GM18520 (cell line): ENCODE data around the gene COPRS.
"Not testable (repeated sequence)": the region's sequence is repeated elsewhere in the genome, so short reads cannot be mapped to it uniquely, and the experiment has no call there.

Source experiments
- ATAC-seq: cut with Tn5 transposase; IDR thresholded peaks from one replicate; pipeline ENCODE4 v1.9.1; 2021; ENCODE audit not compliant: unreplicated experiment

The COPRS gene

DNA sequence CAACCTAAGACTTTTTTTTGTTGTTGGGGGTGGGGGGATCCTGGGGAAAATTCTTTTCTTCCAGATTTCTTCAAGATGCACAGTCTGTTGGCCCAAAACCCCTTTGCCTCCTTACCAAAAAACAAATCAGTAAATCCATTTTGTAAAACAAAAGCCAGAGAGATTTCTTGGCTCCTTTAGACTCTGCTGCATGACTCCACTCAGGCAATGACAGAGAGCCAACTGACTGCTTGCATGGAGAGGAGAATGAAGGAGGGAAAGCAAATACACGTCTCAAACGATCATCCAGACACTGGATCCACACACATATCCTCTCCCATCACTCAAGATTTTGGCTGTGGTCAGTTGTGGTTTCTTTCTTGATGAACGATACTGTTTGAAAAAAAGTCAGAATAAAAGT, 13.8 kb downstream of the COPRS start:
- ATAC-seq, result no peak

DNA sequence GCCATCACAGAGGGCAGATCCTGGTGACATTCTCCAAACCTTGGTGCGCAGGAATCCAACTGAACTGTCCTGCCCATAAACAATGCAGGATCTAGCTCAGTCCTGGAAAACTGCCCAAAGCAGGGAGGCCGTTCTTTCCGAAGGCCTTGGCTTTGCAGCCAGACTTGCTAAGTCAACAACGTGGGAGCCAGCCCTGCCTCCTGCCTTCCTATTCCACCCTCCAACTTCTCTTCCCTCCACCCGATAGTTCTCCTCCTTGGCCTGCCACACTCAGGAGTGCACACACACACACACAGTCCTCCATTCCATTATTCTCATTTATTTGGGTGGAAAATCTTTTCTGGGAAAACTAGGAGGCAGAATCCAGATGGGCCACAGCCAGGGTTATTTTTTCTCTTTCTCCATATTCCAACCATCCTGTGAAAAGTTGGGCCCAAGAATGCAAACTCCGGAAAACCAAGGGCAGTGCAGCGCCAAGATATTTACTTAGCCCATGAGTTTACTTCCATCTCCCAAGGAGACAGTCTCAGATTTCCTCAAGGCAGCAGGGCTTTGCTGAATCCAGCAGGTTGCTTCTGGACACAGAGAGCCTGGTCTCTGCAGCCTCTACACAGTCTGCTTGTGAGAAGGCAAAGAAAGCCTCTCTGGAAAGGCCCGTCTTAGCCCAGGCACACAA, 15.8 kb downstream of the COPRS start:
- no peak for ATAC-seq

DNA sequence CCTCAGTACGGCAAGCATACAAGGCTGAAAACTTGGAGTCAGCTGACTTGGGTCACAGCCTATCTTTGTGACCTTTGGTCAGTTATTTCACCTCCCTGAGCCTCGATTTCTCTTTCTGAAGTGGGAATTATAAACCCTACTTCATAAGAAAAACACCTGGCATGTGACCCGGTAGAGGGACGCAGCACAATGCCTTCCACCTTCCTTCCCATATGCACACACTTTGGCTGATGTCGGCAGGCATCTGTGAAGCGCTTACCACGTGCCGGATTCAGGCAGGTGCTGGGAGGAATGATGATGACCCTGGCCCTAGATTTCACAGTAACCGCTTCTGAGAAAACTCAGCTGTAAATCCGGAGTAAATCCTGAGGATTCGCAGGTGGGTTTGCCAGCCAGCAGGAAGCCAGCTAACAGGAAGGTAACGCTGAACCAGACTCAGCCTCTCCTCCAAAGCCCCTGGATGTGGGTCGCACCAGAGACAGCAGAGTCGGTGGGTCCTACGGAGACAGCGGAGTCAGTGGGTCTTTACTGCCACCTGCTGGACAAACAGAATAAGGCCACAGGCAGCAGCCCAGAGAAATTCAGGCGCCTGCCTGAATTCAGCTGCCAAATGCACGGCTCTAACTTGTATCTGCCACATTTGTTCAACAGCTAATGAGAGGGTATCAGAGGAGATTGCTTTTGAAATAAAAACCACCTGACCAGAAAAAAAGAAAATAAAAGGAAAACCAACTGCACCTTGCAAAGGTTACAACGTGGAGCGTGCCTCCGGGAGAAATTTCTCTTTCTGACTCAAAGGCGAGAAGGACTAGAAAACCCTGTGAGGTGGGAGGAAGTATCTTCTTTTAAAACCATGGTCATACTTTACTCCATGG, 16.6 kb downstream of the COPRS start:
- ATAC-seq, result no peak

DNA sequence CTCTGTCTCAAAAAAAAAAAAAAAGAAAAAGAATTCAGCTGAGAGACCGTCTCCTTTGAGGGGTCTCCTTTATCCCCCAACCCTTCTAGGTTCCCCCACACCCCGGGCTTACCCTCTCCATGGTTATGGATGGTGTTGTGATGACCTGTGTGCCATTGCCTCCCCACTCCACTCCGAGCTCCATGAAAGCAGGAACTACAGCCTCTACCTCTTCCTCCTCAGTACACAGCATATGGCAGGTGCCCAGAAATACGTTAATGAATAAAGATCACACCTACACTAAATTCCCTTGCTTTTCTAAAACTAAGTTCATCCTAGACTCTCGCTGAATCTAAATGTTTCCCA, 17.2 kb downstream of the COPRS start:
- ATAC-seq, result no peak

DNA sequence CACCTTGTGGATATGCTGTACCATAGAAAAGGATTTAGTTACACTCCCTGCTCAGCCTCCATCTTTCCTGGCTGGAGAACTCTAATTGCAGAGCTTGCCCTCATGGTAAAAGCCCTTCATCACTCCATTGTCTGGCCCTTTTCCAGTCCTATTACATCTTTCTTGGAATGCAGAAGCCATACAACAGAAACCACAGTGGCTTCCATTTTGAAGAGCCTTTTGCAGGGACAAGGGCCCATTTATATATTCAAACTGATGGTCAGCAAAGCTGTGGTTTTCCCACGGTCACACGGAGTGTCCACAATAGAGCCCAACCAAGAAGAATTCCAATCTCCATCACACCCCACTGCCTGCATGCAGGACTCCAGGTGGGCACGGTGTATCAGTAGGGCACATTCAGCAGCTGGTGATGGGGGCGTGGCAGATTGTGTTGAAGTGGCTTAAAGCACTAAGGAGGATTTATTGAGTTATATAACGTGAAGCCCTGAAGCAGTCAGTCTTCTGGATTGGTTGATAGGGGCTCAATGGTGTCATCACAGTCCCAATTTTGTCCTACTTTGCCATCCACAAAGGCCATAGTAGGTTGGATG, 20.3 kb downstream of the COPRS start:
- ATAC-seq, result no peak

DNA sequence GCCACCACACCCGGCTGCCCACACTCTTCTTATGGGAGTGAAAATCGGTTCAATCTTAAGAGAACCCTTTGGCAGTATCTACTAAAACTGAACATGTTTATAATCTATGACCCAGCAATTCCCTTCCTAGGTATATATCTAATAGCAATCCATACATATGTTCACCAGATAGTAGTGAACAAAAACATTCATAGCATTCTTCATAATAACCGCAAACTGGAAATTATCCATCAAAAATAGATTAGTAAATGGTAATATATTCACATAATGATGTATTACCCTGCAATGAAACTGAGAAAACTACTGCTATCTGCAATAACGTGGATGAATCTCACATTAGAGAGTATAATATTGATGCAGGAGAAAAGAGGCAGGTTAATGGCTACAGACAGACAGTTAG, 23.1 kb downstream of the COPRS start:
- ATAC-seq, result no peak

DNA sequence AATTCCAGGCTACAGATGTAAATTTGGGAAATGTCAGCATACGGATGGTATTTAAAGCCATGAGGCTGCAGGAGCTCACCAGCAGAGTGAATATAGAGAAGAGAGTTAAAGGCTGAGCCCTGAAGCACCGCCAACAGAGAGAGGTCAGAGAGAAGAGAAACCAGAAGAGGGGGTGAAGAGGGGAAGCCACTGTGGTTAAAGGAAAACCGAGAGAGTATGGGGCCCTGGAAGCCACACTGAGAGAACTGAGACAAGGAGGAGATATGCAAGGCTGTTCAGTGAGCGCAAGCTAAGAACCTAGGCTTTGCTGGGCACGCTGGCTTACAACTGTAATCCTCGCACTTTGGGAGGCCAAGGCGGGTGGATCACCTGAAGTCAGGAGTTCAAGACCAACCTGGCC, 24.6 kb downstream of the COPRS start:
- no peak for ATAC-seq

DNA sequence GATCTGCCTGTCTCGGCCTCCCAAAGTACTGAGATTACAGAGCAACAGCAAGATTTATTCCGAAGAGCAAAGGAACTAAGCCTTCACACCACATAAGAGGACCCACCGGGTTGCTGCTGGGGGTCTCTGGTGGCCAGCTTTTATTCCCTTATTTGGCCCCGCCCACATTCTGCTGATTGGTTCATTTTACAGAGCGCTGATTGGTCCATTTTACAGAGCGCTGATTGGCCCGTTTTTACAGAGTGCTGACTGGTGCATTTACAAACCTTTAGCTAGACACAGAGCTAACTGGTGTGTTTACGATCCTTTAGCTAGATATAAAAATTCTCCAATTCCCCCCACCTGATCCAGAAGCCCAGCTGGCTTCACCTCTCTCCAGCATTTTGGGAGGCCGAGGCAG, 26.3 kb downstream of the COPRS start:
- ATAC-seq, result no peak

DNA sequence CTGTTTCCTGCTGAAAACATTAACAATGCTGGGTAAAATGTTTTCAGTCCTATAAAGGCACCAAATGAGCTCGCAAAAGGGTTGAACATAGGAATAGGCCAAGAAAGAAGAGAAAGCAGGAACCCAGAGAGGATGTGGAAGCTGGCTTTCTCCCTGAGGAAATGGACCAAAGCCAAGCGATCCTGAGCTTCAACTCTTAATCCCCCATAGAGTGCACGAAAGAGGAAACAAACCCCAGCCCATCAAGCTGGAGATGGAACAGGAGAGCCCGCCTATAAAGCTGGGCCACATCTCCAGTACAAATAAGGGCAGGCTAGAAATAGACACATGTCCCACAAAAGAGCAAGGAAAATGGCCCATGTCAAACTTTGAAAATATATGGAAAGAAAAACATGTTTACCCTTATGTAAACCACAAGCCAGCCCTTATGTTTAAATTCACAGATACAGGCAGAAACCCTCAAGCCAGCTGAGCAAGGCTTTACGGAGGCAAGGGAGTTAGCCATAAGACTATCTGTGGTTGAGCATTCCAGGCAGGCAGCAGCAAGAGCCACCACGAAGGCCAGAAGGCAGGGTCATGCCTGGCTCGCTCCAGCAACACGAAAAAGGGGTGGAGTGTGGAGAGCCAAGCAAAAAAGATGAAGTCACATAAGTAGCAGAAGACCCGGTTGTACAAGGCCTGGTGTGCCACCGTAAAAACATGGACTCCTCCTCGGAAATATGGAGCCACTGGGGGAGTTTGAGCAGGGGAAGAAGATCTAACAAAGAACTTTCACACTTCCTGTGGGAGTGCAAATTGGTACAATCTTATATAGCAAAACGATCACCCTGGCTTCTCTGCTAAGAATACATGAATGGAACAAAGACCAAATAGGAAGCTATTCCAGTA, 27.8 kb downstream of the COPRS start:
- ATAC-seq, result no peak

DNA sequence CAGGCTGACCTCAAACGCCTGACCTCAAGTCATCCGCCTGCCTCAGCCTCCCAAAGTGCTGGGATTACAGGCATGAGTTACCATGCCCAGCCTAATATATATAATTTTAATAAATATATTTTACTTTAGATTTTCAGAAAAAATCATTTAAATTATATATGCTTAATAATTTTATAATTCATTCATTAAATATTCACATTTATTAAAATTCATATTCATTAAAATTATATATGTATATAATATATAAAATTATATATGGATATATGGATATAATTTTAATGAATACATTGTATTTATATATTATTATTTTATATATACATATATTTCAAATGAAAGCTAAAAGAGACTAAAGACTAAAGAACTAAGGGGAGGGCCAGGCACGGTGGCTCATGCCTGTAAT, 29.4 kb downstream of the COPRS start:
- no peak for ATAC-seq

DNA sequence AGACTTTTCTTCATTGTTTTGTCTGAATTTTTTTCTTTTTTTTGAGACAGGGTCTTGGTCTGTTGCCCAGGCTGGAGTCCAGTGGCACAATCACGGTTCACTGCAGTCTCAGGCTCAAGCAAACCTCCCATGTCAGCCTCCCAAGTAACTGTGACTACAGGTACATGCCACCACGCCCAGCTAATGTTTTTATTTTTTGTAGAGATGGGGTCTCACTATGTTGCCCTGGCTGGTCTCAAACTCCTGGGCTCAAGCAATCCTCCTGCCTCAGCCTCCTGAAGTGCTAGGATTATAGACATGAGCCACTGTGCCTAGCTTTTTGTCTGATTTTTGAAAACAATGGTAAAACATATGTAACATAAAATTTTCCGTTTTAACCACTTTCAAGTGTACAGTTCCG, 30.1 kb downstream of the COPRS start:
- ATAC-seq, result not testable (repeated sequence)

DNA sequence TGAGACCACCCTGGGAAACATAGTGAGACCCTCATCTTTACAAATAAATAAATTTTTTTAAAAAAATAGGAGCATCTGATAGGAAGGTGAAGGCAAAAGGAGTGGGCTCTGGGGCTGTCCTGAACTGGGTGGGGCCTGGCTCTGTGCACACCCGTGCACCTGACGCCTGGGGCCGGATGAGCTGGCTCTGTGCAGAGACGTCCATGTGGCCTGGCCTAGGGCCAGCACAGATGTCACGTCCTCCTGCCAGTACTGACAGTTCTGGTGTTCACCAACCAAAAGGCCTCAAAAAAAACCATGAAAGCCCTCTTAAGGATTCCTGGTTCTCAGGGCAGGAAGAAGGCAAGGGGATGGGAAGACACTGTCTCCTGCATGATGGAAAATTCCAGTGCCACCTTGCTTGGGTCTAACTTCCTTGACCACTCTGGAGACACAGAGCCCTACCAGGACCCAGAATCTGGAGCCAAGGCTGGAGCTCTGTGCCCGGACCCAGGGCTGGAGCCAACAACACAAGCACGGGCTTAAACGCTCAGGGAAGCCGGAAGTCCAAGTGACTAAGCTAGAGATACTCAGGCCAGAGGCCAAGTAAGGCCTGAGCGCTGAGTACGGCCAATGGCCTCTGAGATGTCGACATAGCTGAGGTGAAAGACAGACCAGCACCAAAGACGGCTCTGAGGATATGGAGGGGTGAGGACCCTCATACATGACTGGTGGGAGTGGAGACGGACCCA, 32.9 kb downstream of the COPRS start:
- ATAC-seq, result no peak

DNA sequence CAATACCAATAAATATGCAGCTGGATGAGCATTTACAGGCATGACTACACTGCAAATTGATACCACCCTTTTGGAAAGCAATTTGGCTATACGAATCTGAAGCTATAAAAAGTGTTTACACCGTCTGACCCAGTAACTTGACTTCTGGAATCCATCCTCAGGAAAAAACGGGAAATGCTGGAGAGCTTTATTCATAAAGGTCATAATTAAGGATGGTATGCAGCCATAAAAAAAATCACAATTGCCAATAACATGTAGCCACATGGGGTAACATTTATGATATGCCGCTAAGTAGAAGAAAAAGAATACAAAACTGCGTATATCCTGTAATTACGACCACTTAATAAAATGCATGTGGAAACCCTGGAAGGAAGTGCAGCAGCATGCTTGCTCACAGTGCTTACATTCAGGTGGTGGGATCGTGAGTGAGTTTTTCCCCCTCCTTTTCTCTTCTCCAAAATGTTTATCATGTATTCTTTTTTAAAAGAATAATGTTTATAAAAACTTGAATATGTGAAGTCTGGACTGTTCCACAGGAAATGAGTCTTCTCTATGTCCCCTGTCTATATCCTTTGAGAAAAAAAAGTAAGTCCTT, 34.2 kb downstream of the COPRS start:
- ATAC-seq, result no peak

DNA sequence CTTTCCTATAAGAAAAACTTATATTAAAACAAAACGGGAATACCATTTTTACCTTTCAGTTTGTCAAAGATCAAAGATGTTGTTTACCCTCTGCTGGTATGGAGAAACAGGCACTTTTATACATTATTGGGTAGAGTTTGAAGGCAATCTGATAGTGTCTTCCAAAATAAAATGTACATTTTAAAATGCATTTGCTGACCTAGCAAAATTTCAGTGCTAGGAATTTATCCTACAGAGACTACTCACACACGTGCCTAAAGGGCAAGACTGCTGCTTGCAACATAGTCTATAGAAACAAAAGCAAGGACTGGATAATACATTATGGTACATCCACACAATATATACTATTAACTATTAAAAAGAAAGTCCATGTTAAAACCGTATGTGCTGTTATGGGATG, 36.0 kb downstream of the COPRS start:
- ATAC-seq, result no peak

DNA sequence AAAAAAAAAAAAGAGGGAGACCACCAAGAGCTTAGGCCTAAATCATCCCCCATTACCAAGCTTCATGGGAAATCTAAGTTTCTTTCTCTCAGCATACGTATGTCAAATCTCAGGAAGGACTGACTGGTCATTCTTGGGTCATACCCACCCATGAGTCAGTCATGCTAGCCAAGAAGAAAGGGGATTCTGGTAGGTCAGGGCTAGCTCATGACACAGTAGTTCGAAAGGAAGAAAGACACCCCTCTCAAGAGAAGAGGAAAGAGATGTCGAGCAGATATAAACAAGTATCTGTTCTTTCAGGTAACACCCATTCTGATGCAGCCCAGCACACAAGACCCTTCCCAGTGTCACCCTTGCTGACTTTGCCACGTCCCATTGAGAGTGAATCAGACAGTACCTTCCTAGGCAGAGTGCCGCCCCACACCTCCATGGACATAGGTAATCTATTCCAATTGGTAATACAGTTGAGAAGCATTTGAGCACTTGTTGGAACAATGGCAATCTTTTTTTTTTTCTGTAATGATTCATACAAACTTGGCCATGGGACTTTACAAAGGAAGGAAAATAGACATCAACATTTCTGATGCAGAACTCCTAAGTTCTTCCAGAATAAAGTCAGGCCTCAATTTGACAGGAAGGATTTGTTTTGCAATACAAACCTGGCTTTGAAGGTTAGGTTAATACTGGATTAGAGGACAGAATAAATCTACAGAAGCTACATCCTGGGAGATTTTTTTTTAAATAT, 38.2 kb downstream of the COPRS start:
- no peak for ATAC-seq

DNA sequence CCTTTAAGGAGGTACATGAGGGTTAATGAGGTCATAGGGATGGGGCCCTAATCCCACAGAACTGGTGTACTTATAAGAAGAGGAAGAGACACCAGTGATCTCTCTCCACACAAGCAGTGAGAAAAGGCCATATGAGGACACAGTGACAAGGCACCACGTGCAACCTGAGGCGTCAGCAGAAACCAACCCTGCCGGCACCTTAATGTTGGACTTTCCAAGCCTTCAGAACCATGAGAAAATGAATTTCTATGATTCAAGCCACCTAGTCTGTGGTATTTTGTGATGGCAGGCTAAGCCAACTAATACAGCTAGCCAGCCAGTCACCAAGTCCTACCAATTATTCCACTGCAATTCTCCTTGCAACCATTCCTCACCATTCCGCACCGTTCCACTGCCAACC, 39.5 kb downstream of the COPRS start:
- no peak for ATAC-seq

DNA sequence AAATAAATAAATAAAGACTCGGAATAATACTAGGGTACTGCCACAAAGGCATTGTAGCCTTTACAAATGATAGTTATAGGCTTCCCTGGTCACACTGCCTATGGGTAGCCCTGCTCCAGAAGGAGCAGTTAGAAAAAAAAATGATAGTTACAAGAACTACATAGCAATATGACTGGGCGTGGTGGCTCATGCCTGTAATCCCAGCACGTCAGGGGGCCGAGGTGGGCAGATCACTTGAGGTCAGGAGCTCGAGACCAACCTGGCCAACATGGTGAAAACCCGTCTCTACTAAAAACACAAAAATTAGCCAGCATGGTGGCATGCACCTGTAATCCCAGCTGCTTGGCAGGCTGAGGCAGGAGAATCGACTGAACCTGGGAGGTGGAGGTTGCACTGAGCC, 40.2 kb downstream of the COPRS start:
- not testable (repeated sequence) for ATAC-seq

DNA sequence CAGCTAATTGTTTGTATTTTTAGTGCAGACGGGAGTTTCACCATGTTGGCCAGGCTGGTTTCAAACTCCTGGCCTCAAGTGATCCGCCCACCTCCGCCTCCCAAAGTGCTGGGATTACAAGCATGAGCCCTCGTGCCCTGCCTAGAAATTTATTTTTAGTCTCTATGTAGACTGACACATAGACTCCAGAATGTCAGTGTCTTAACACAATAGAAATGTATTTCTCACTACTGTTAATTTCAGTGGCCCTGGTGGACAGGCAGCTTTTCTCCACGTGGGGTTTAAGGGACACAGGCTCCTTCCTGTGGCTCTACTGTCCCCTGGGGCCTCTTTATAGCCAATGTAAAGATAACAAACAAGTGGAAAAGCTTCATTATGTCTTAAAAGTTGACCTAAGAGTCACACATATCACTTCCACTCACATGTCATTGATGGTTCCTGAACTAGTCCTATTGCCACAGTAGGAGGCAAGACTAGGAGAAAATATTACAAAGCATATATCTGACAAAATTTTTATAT, 43.8 kb downstream of the COPRS start:
- no peak for ATAC-seq

DNA sequence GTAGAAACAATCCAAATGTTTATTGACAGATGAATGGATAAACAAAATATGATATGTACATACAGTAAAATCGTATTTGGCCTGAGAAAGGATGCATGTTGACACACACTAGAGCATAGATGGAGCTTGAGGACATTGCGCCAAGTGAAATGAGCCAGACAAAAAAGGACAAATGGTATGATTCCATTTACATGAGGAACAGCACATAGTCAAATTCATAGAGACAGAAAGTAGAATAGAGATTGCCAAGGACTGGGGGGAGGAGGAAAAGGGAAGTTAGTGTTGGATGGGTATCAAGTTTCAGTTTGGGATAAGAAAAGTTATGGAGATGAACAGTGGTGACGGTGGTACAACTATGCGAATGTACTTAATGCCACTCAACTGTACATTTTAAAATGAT, 47.9 kb downstream of the COPRS start:
- no peak for ATAC-seq
